K562 (cell line): ENCODE results near the gene SLC25A33. TPM values are rescaled to one million over a fixed set of nuclear protein-coding genes. Genes with fewer than 3 reads are reported as not detected.

Experiments
- ATAC-seq: fragments of 200-7000 bp; cut with Tn5 transposase; 3 replicates; pipeline ENCODE4 v1.9.1; 2020; ENCODE audit warnings: moderate library complexity
- BruUV-seq: library from RNA; stranded (reverse); fragments of 400-500 nt; replicated peaks from 2 replicates; lab custom pipeline; 2021; lab: Mats Ljungman, UMichigan
- CTCF ChIA-PET: fragments of 300-600 bp; formaldehyde crosslinking; extraction: SDS; loops from one replicate; lab custom pipeline; 2021; ENCODE audit warnings: low intra/inter-chr PET ratio; lab: Yijun Ruan, JAX
- POLR2A ChIA-PET: fragments of 300-600, 350-650 bp; sonication (Branson Sonifier 250); formaldehyde crosslinking; extraction: SDS; loops from one replicate; lab custom pipeline; 2021; ENCODE audit warnings: antibody characterized with exemption, inconsistent platforms; lab: Yijun Ruan, JAX
- DNase-seq, 4 experiments: peaks; one replicate each; pipeline versions ENCODE4 v3.0.0 to v3.0.0-alpha.2; 2011 to 2018; ENCODE audit warnings: low spot score in 3 of 4, mixed read lengths in 3 of 4; ENCODE audit errors: extremely low read depth in 1 of 4
- FAIRE-seq: peaks from 2 replicates; lab custom pipeline; 2011; peaks lifted over from hg19 to GRCh38; lab: Jason Lieb, UNC
- H2AFZ ChIP-seq: 2 replicates; pipeline ENCODE4 v1.6.0; 2011; ENCODE audit warnings: low read depth, low read length, control low read depth, inconsistent platforms
- H3K27ac ChIP-seq: fragments of 200-600 bp; 3 replicates; pipeline ENCODE4 v1.8.0; 2011; ENCODE audit warnings: low read depth, mild to moderate bottlenecking, control low read depth, inconsistent platforms, low read length, moderate library complexity, mixed read lengths; ENCODE audit errors: extremely low read depth
- H3K27me3 ChIP-seq, 2 experiments: fragments of 300-600 bp in 1 of 2; 2 replicates in 1 of 2; 3 replicates in 1 of 2; pipeline versions ENCODE4 v1.6.0 to v1.8.0; 2011; ENCODE audit warnings: inconsistent platforms in 2 of 2, low read length in 2 of 2, mild to moderate bottlenecking in 1 of 2, mixed read lengths in 1 of 2, moderate library complexity in 1 of 2; ENCODE audit not compliant: control insufficient read depth in 2 of 2, insufficient read depth in 2 of 2
- H3K36me3 ChIP-seq: fragments of 300-600 bp; 3 replicates; pipeline ENCODE4 v1.8.0; 2011; ENCODE audit warnings: mild to moderate bottlenecking, low read length, inconsistent platforms; ENCODE audit not compliant: control insufficient read depth, insufficient read depth
- H3K4me1 ChIP-seq, 2 experiments: fragments of 200-600 bp in 1 of 2; replicated peaks in 1 of 2; 2 replicates in 1 of 2; 3 replicates in 1 of 2; pipeline versions ENCODE4 v1.5.1 to v1.8.0; 2011; ENCODE audit warnings: inconsistent platforms in 2 of 2, low read length in 2 of 2, mild to moderate bottlenecking in 1 of 2, mixed read lengths in 1 of 2, moderate library complexity in 1 of 2; ENCODE audit not compliant: control insufficient read depth in 2 of 2, insufficient read depth in 2 of 2
- H3K4me2 ChIP-seq: 2 replicates; pipeline ENCODE4 v1.6.1; 2011; ENCODE audit warnings: low read length, control low read depth, inconsistent platforms, mixed read lengths; ENCODE audit not compliant: insufficient read depth
- H3K4me3 ChIP-seq: fragments of 200-600 bp; sonication (generic), shearing (Covaris generic); 2 replicates; pipeline ENCODE4 v1.5.1; 2016; ENCODE audit warnings: control low read depth, inconsistent platforms
- H3K79me2 ChIP-seq: fragments of 200-600 bp; 3 replicates; pipeline ENCODE4 v1.8.0; 2011; ENCODE audit warnings: low read length, inconsistent platforms; ENCODE audit not compliant: control insufficient read depth, insufficient read depth
- H3K9ac ChIP-seq, 2 experiments: 2 replicates each; pipeline versions ENCODE4 v1.6.0 to v1.6.1; 2011; ENCODE audit warnings: low read depth in 2 of 2, low read length in 2 of 2, control low read depth in 1 of 2, inconsistent platforms in 1 of 2, mild to moderate bottlenecking in 1 of 2, mixed read lengths in 1 of 2; ENCODE audit not compliant: insufficient read depth in 1 of 2
- H3K9me1 ChIP-seq: one replicate; pipeline ENCODE4 v1.6.0; 2011; ENCODE audit warnings: inconsistent platforms, mild to moderate bottlenecking, low read length, moderate library complexity; ENCODE audit not compliant: control insufficient read depth, insufficient read depth
- H3K9me3 ChIP-seq: replicated peaks from 2 replicates; pipeline ENCODE4 v1.5.1; 2011; ENCODE audit warnings: low read depth, low read length, inconsistent platforms; ENCODE audit not compliant: control insufficient read depth, insufficient read depth
- H4K20me1 ChIP-seq: replicated peaks from 2 replicates; pipeline ENCODE4 v1.6.1; 2011; ENCODE audit warnings: low read length, inconsistent platforms, mixed read lengths; ENCODE audit not compliant: control insufficient read depth, insufficient read depth
- E2F1 ChIP-seq: sonication (generic); formaldehyde crosslinking; IDR thresholded peaks from 2 replicates; pipeline ENCODE4 v1.8.1; 2023; ENCODE audit warnings: mild to moderate bottlenecking, missing genetic modification reagents, moderate library complexity
- FUS ChIP-seq: fragments of 200-400 bp; formaldehyde crosslinking; optimal IDR thresholded peaks from 2 replicates; pipeline ENCODE3; 2017; ENCODE audit warnings: low read depth, low read length
- HMG20B ChIP-seq: fragments of 250-450 bp; sonication (Bioruptor Pico); IDR thresholded peaks from 2 replicates; pipeline ENCODE4 v1.5.0; 2021; ENCODE audit warnings: mild to moderate bottlenecking
- NFE2L1 ChIP-seq: fragments of 450-650 bp; IDR thresholded peaks from 2 replicates; pipeline ENCODE4 v1.6.1; 2016; ENCODE audit warnings: missing genetic modification characterization, low read depth, mild to moderate bottlenecking, missing compliant biosample characterization, moderate library complexity, borderline replicate concordance
- PCBP2 ChIP-seq: fragments of 200-400 bp; formaldehyde crosslinking; IDR thresholded peaks from 2 replicates; pipeline ENCODE4 v1.6.1; 2018; ENCODE audit warnings: low read length, low read depth, mild to moderate bottlenecking, moderate library complexity; ENCODE audit not compliant: poor library complexity, severe bottlenecking
- RBFOX2 ChIP-seq: fragments of 200-400 bp; formaldehyde crosslinking; IDR thresholded peaks from 2 replicates; pipeline ENCODE4 v1.6.1; 2017; ENCODE audit warnings: low read depth, mild to moderate bottlenecking, low read length, moderate library complexity
- STAG1 ChIP-seq: sonication (generic); formaldehyde crosslinking; IDR thresholded peaks from 2 replicates; pipeline ENCODE4 v1.5.0; 2020; ENCODE audit warnings: missing genetic modification reagents, borderline replicate concordance
- TCF7L2 ChIP-seq: fragments of 150-350 bp; IDR thresholded peaks from 2 replicates; pipeline ENCODE4 v1.6.1; 2016; ENCODE audit warnings: low read depth, mild to moderate bottlenecking, low read length, moderate library complexity
- ZBTB49 ChIP-seq: sonication (generic); formaldehyde crosslinking; IDR thresholded peaks from 2 replicates; pipeline ENCODE4 v1.8.0; 2022; ENCODE audit warnings: missing genetic modification reagents, mild to moderate bottlenecking, borderline replicate concordance
- ZFP1 ChIP-seq: fragments of 450-650 bp; formaldehyde crosslinking; IDR thresholded peaks from 2 replicates; pipeline ENCODE4 v1.4.0; 2020; ENCODE audit warnings: mild to moderate bottlenecking, mixed read lengths
- ZNF586 ChIP-seq: fragments of 450-650 bp; formaldehyde crosslinking; conservative IDR thresholded peaks from 2 replicates; pipeline ENCODE4 v1.4.0; 2020; ENCODE audit warnings: mild to moderate bottlenecking, moderate library complexity
- WGBS: fragments of 100-300 bp; shearing (Covaris generic); methylation state at CpG from one replicate; pipeline ENCODE4 v1.1.6; 2016; ENCODE audit warnings: low coverage, mixed read lengths; ENCODE audit not compliant: insufficient coverage; ENCODE audit errors: missing lambda C conversion rate; 5-methylcytosine and 5-hydroxymethylcytosine counted together
- in situ Hi-C: fragments of 300-500 bp; cut with MboI; formaldehyde crosslinking; loops from 4 replicates; pipeline ENCODE4 v1.15.0; 2018; ENCODE audit warnings: inconsistent platforms, mixed read lengths
- intact Hi-C: fragments of 100-400 bp; cut with micrococcal nuclease; formaldehyde crosslinking; loops from 2 replicates; pipeline ENCODE4 v1.14.2; 2022
- polyA plus RNA-seq, 8 experiments: library from polyadenylated mRNA; depleted of rRNA in 4 of 8; stranded (reverse) in 5 of 8; unstranded in 3 of 8; fragments of >200 nt; fragmentation: Nextera tagmentation in 2 of 8; fragmentation: Illumina TruSeq in 1 of 8; extraction: Ambion mirVana in 2 of 8; extraction: Trizol in 1 of 8; gene quantifications; 2 replicates each; pipeline versions ENCODE4 v1.2.1 to v1.2.3, GENCODE V29; 2011 to 2014; ENCODE audit warnings: inconsistent platforms in 1 of 8, missing spikeins in 1 of 8
- total RNA-seq, 7 experiments: library from RNA; depleted of rRNA in 6 of 7; stranded (reverse); fragments of >200 nt in 6 of 7; fragmentation: Illumina TruSeq in 2 of 7; extraction: Trizol in 2 of 7; gene quantifications; 2 replicates each; pipeline versions ENCODE4 v1.2.1 to v1.2.3, GENCODE V29; 2011 to 2021; ENCODE audit warnings: low replicate concordance in 1 of 7
- TF ChIP-seq, protein P1 (sequence below), 2 experiments: fragments of 200-800 bp in 1 of 2; sonication (Bioruptor generic) in 1 of 2; sonication (generic) in 1 of 2; formaldehyde crosslinking in 1 of 2; IDR thresholded peaks in 1 of 2; conservative IDR thresholded peaks in 1 of 2; 2 replicates each; pipeline versions ENCODE4 v1.5.0 to v1.6.1; 2016 to 2020; ENCODE audit warnings: missing compliant biosample characterization in 1 of 2, missing genetic modification characterization in 1 of 2, missing genetic modification reagents in 1 of 2
- TF ChIP-seq, protein P2 (sequence below): fragments of 250-450 bp; sonication (Bioruptor Pico); IDR thresholded peaks from 2 replicates; pipeline ENCODE4 v1.4.0; 2020; ENCODE audit warnings: mild to moderate bottlenecking, moderate library complexity

The SLC25A33 gene
- total and polyA plus RNA-seq, 9 of the 15 experiments (the other 6 are each of a cell fraction or from before 2014, with no cell fraction given), result 3.2 to 23.5 (median 17.5) TPM

- Histone ChIP-seq H3K27me3 (no peaks in the 10 kb centered on the region), H3K27ac (no peak overlapping the region), H3K9me3 (no peaks in the 10 kb centered on the region), H3K4me3 (no peak overlapping the region), H3K4me1 (peaks cover 0 to 12% of the 10 kb centered on the region in 2 experiments; a peak in 1 of 5 replicates), H3K36me3 (peaks cover 92% of the 10 kb centered on the region; the same call in 2 of the 3 replicates), H3K9me1 (peaks cover 3% of the 10 kb centered on the region), H4K20me1 (peaks cover 3% of the 10 kb centered on the region; the same call in 1 of the 2 replicates), H3K79me2 (no peaks in the 10 kb centered on the region), H3K9ac (no peak overlapping the region), H3K4me2 (no peak overlapping the region), H2AFZ (no peak overlapping the region)
- intact Hi-C loops, result no loop called here
- POLR2A ChIA-PET, result interaction anchor here (0.5 to 2.2 kb wide), 5 partner anchors 10 to 418 kb away, joined by 3 to 6 read pairs (median 3); no protein-coding TSS in a partner anchor
- no peak for FAIRE-seq
- CTCF ChIA-PET, result no interaction called here
- DNase-seq, result no peak
- no peak for ATAC-seq
- in situ Hi-C loops, result no loop called here
- WGBS, result 91% methylated on average over 14 of the region's 14 CpGs
- no TSS peak for BruUV-seq
- TF ChIP-seq STAG1 (CRISPR knock-in tag), result no peak
- no peak for TF ChIP-seq HMG20B (CRISPR knock-in tag)
- TF ChIP-seq E2F1 (CRISPR knock-in tag), result no peak
- no peak; the same call in 1 of the 2 replicates for TF ChIP-seq RBFOX2
- no peak for TF ChIP-seq TCF7L2
- TF ChIP-seq ZBTB49 (CRISPR knock-in tag), result no peak
- no peak for TF ChIP-seq ZNF586 (CRISPR knock-in tag)
- TF ChIP-seq, protein P1, sequence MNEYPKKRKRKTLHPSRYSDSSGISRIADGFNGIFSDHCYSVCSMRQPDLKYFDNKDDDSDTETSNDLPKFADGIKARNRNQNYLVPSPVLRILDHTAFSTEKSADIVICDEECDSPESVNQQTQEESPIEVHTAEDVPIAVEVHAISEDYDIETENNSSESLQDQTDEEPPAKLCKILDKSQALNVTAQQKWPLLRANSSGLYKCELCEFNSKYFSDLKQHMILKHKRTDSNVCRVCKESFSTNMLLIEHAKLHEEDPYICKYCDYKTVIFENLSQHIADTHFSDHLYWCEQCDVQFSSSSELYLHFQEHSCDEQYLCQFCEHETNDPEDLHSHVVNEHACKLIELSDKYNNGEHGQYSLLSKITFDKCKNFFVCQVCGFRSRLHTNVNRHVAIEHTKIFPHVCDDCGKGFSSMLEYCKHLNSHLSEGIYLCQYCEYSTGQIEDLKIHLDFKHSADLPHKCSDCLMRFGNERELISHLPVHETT (CRISPR knock-in tag; conservative IDR thresholded peaks at IDR 0.05 in 1 of 2, IDR thresholded peaks at IDR 0.05 in 1 of 2), result no peak
- no peak for TF ChIP-seq ZFP1 (CRISPR knock-in tag)
- TF ChIP-seq PCBP2, result no peak
- TF ChIP-seq, protein P2, sequence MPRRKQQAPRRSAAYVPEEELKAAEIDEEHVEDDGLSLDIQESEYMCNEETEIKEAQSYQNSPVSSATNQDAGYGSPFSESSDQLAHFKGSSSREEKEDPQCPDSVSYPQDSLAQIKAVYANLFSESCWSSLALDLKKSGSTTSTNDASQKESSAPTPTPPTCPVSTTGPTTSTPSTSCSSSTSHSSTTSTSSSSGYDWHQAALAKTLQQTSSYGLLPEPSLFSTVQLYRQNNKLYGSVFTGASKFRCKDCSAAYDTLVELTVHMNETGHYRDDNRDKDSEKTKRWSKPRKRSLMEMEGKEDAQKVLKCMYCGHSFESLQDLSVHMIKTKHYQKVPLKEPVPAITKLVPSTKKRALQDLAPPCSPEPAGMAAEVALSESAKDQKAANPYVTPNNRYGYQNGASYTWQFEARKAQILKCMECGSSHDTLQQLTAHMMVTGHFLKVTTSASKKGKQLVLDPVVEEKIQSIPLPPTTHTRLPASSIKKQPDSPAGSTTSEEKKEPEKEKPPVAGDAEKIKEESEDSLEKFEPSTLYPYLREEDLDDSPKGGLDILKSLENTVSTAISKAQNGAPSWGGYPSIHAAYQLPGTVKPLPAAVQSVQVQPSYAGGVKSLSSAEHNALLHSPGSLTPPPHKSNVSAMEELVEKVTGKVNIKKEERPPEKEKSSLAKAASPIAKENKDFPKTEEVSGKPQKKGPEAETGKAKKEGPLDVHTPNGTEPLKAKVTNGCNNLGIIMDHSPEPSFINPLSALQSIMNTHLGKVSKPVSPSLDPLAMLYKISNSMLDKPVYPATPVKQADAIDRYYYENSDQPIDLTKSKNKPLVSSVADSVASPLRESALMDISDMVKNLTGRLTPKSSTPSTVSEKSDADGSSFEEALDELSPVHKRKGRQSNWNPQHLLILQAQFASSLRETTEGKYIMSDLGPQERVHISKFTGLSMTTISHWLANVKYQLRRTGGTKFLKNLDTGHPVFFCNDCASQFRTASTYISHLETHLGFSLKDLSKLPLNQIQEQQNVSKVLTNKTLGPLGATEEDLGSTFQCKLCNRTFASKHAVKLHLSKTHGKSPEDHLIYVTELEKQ, result no peak
- TF ChIP-seq FUS, result no peak
- no peak for TF ChIP-seq NFE2L1 (tag)
Observed at GRCh38 chr1:9603307-9603706, 64.0 kb downstream of the SLC25A33 start.
